ACHN (cell line): ENCODE results near the gene BICDL2.

Source experiments
- DNase-seq: peaks from one replicate; pipeline ENCODE4 v3.0.0-alpha.2; 2015
- in situ Hi-C: cut with HindIII; loops from 2 replicates; pipeline ENCODE4 v1.10.0; 2017; ENCODE audit warnings: low sequenced_read_pairs, low pct_ligation_motif_present, low pct_unique_long_range_greater_than_20kb

Gene BICDL2

GRCh38 chr16:3019594-3020246 lies 17.0 kb downstream of the BICDL2 start:
- no peak for DNase-seq
- in situ Hi-C loops, result no loop called here

GRCh38 chr16:3017794-3018506 lies 18.8 kb downstream of the BICDL2 start, which contains the start of gene CLDN6:
Gene CLDN6, minus strand, starts transcription at chr16:3018183. Its CDS starts 2,162 bp downstream, at chr16:3016021.
- in situ Hi-C loops, result no loop called here
- no peak for DNase-seq

- no peak for DNase-seq
- in situ Hi-C loops, result no loop called here
These were observed 19.4 kb downstream of the BICDL2 start for GRCh38 chr16:3017344-3017743.

DNA sequence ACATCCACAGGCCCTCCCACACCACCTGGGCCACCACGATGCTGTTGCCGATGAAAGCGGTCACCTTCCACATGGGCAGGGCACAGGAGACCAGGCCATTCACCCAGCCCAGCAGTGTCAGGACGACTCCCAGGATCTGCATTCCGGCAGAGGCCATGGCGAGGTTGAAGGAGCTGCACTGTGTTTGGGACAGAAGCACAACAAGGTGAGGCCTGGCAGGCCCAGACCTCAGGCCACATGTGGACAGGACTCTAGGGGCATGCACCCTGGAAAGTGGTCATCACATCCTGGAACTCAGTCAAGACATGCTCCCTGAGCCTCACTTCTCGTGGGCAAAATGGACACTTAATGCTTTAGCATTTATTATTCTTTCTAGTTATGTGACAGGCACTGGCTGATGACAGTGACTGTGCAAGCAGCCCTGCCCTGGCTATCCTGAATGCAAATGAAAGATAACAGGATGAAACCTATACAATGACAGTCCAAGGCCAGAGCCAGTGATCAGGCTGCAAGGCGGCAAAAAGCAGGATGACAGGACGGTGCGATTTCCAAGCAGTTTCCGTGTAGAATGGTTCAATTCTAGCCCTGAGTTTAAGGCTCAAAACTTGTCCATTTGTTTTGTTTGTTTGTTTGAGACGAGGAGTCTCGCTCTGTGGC lies 20.8 kb downstream of the BICDL2 start:
- in situ Hi-C loops, result no loop called here
- DNase-seq, result no peak

- no peak for DNase-seq
- in situ Hi-C loops, result no loop called here
These were observed 21.8 kb downstream of the BICDL2 start for GRCh38 chr16:3014971-3015370.

GRCh38 chr16:3013998-3014690 lies 22.6 kb downstream of the BICDL2 start:
- no peak for DNase-seq
- in situ Hi-C loops, result no loop called here

DNA sequence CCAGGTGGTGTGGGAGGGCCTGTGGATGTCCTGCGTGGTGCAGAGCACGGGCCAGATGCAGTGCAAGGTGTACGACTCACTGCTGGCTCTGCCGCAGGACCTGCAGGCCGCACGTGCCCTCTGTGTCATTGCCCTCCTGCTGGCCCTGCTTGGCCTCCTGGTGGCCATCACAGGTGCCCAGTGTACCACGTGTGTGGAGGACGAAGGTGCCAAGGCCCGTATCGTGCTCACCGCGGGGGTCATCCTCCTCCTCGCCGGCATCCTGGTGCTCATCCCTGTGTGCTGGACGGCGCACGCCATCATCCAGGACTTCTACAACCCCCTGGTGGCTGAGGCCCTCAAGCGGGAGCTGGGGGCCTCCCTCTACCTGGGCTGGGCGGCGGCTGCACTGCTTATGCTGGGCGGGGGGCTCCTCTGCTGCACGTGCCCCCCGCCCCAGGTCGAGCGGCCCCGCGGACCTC lies 23.2 kb downstream of the BICDL2 start:
- DNase-seq, result no peak
- in situ Hi-C loops, result no loop called here

DNA sequence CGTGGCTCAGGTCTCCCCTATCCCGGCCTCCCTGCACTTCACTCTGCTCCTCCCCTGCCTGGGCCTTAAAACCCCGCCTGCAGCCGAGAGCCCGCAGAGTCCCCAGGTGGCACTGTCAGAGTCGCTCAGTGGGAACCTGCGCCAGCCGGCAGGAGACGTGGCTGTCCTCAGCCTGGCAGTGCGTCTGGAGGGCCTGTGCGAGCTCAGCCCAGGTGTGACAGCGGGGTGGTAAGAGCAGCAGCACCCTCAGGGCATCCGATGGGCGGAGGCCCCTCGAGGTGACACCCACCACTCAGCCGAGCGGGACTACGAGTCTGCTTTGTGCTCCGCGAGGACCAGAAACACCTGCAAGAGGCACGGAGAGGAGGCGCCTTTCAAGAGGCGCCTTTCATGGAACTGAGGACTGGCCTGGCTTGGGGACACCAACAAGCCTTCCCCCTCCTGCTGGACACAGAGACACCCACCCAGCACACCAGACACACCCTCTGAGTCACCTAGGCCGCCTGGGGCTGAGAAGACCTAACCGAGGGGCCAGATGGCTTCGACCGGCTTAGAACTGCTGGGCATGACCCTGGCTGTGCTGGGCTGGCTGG lies 23.8 kb downstream of the BICDL2 start, which contains the start of gene CLDN9:
TSS of gene CLDN9 (plus strand) at position 96 of the 593 bp plus-strand sequence. CDS start at position 536, 440 bp downstream.
- DNase-seq, result no peak
- in situ Hi-C loops, result no loop called here

DNA sequence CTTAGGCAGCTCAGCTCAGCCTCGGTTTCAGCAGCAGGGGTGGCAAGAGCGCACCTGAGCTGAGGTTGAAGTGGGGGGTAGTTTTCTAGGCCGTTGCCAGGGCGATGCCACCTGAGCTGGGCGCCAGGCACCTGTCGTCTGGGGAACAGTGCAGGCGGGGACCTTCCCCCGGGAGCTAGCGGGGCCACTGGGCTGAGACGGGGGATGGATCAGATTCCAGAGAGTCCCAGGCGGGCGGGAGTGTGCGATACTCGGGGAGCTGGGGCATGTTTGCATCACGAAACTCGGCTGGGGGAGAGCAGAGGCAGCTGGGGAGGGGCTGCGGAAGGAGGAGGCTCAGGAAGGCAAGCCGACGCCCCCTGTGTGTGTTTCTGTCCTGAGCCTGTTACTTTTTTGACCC lies 24.5 kb downstream of the BICDL2 start:
- DNase-seq, result no peak
- in situ Hi-C loops, result no loop called here

GRCh38 chr16:3010510-3010909 lies 26.2 kb downstream of the BICDL2 start:
- no peak for DNase-seq
- in situ Hi-C loops, result no loop called here

DNA sequence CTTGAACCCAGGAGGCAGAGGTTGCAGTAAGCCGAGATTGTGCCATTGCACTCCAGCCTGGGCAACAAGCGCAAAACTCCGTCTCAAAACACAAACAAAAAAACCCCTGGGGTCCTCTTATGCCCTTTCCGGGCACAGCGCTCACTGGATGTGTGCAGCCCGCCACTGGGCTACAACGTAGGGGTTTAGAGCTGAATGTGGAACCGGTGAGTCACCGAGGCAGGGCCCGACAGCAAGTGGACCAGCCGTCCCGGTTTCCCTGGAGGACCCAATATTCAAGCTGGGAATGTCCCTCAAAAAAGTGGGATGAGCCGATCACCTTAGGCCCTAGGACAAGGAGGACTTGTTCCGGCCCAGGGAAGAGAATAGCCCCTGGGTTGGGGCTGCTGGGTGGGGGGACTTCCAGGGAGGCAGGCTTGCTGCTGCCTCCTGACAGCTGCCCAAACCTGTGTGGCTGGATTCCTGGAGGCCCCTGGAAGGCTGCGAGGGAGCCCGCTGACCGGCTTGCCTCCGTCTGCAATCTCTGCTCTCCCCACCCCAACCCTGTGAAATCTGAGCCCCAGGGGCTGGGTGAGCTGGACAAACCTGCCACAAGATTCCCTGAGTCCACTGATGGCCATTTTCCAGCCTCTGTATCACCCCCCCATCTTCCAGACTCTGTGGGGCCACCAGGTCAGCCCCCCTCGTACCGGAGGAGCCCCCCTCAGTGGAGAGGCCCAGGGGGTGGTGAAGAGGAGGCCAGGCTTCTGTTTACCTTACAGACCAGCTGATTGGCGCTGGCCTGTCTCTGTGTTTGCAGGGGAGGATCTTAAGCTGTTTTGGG lies 27.0 kb downstream of the BICDL2 start:
- DNase-seq, result no peak
- in situ Hi-C loops, result no loop called here

DNA sequence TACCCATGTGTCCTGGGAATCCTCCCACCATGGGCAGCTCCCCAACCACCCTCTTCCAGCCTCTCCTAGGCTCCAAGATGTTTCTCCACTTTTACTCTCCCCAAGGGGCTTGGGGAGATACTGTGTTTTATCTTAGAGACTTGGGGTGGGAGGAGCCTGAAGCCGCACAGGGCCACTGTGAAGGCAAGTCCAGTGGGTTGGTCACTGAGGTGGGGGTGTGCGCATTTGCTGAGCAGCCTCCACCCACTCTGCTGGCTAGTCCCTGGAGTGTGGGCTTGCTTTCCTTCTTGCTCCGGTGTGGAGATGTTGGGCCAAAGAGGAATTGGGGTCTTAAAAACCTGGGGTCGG lies 28.1 kb downstream of the BICDL2 start:
- no peak for DNase-seq
- in situ Hi-C loops, result no loop called here

- in situ Hi-C loops, result no loop called here
- DNase-seq, result no peak
These were observed 28.6 kb downstream of the BICDL2 start for GRCh38 chr16:3007957-3008689.

DNA sequence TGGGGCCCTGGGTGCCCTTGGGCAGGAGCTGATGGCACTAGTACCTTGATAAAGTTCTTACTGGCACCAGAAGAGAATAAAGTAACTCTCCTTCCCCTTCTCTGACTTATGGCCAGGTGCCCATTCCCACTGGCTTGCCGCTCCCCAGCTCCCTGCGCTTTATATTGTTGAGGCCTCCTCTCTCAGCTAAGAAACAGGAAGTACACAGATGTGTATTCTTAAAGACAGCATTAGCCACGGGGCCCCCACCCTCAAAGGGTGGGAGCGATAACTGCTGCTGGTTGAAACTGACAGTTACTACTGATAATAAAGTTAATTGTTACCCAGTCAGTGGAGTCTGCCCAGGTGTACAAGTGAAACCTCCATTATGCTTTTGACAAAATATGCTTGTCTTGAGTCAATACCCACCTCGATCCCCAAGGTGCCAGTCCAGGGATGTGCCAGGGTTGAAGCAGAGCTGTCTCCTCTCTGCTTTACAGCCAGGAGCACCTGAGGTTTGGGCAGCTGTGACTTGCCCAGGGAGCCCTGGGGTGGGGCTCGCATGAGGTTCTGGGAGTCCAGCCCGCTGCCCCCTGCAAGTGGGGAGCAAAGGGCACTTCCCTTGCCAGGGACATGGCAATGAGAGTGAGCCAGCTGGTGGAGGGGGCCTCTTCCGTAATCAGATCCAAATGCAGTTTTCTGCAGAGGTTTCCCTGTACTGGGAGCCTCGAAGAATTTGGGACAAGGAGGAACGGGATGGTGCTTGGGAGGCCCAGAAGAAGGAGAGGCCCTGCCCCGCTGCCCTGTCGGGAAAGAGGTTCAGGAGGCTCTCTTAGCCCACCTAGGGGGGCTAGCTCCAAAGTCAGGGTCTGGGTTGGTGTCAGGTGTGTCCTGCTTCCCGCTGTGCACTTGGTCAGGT lies 29.4 kb downstream of the BICDL2 start:
- in situ Hi-C loops, result no loop called here
- no peak for DNase-seq

GRCh38 chr16:3004781-3005284 lies 31.9 kb downstream of the BICDL2 start:
- peak; percentile 50 for DNase-seq
- in situ Hi-C loops, result no loop called here

DNA sequence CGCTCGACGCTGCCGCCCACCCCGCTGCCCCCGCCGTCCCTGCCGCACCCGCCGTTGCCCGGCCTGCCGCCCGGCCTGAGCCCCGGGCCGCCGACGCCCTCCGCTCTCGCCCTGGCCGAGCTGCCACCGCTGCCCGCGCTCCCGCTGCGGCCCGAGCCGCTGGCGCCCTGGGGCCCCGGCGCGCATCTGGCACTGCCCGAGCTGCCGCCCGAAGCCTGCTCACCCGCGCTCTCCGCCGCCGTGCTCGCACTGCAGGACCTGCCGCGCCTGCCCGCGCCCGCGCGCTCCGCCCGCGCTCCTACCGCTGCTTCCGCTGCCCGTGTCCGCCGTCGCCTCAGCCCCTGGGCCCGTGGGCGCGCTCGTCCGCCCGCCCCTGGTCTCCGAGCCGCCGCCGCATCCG lies 32.4 kb downstream of the BICDL2 start:
- peak; percentile 40 for DNase-seq
- in situ Hi-C loops, result no loop called here
